PFSK-1 (cell line): Measurements from ENCODE around the gene NF2.

ENCODE experiments used
- FOXP2 ChIP-seq: optimal IDR thresholded peaks from 2 replicates; pipeline ENCODE3; 2011; ENCODE audit warnings: borderline replicate concordance, control low read depth, inconsistent platforms; ENCODE audit not compliant: insufficient read depth; ENCODE audit errors: extremely low read length, extremely low read depth
- POLR2AphosphoS5 ChIP-seq: IDR thresholded peaks from 2 replicates; pipeline ENCODE4 v1.6.1; 2012; ENCODE audit warnings: low read depth, mild to moderate bottlenecking, control low read depth, low read length, moderate library complexity
- SIN3A ChIP-seq: IDR thresholded peaks from 2 replicates; pipeline ENCODE4 v1.6.1; 2012; ENCODE audit warnings: mild to moderate bottlenecking, low read length, moderate library complexity, borderline replicate concordance; ENCODE audit not compliant: insufficient read depth
- TAF1 ChIP-seq: IDR thresholded peaks from 2 replicates; pipeline ENCODE4 v1.6.1; 2012; ENCODE audit warnings: low read length, control low read depth, borderline replicate concordance; ENCODE audit not compliant: insufficient read depth
- TF ChIP-seq, protein P1 (sequence below), 2 experiments: IDR thresholded peaks; 2 replicates each; pipeline versions ENCODE4 v1.6.1 to v1.8.0; 2011 to 2012; ENCODE audit warnings: low read depth in 2 of 2, low read length in 2 of 2, control low read depth in 1 of 2, inconsistent platforms in 1 of 2, mild to moderate bottlenecking in 1 of 2, moderate library complexity in 1 of 2; ENCODE audit not compliant: insufficient read depth in 1 of 2

DNA sequence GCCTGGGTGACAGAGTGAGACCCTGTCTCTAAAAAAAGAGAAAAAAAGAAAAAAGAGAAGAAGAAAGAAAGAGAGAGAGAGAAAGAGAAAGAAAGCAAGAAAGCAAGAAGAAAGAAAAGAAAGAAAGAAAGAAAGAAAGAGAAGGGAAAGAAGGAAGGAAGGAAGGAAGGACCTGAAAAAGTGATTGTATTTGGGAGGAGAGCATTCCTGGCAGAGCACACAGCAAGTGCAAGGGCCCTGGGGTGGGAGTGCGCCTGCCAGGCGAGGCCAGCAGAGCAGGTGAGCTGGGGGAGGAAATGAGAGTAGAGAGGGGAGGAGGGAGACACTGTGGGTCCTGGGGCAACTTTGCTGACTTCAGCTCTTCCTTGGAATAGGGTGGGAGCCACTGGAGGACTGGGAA, 108.7 kb downstream of the NF2 start:
- no peak for TF ChIP-seq TAF1
- no peak for TF ChIP-seq POLR2AphosphoS5
- TF ChIP-seq, protein P1, sequence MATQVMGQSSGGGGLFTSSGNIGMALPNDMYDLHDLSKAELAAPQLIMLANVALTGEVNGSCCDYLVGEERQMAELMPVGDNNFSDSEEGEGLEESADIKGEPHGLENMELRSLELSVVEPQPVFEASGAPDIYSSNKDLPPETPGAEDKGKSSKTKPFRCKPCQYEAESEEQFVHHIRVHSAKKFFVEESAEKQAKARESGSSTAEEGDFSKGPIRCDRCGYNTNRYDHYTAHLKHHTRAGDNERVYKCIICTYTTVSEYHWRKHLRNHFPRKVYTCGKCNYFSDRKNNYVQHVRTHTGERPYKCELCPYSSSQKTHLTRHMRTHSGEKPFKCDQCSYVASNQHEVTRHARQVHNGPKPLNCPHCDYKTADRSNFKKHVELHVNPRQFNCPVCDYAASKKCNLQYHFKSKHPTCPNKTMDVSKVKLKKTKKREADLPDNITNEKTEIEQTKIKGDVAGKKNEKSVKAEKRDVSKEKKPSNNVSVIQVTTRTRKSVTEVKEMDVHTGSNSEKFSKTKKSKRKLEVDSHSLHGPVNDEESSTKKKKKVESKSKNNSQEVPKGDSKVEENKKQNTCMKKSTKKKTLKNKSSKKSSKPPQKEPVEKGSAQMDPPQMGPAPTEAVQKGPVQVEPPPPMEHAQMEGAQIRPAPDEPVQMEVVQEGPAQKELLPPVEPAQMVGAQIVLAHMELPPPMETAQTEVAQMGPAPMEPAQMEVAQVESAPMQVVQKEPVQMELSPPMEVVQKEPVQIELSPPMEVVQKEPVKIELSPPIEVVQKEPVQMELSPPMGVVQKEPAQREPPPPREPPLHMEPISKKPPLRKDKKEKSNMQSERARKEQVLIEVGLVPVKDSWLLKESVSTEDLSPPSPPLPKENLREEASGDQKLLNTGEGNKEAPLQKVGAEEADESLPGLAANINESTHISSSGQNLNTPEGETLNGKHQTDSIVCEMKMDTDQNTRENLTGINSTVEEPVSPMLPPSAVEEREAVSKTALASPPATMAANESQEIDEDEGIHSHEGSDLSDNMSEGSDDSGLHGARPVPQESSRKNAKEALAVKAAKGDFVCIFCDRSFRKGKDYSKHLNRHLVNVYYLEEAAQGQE (IDR thresholded peaks at IDR 0.05; ENCODE audit: insufficient read depth in 1 of 2, low read depth in 2 of 2, low read length in 2 of 2): no peak
- no peak for TF ChIP-seq FOXP2
- no peak for TF ChIP-seq SIN3A
